NCI-H2107 treated with DMSO at 0.1 percent for 48 hours (cell line): ENCODE measurements around the gene ACACB.

Experiments
- DNase-seq: peaks from one replicate; lab custom pipeline; 2025; ENCODE audit not compliant: unreplicated experiment; lab: John Stamatoyannopoulos, UW

ACACB gene

DNA sequence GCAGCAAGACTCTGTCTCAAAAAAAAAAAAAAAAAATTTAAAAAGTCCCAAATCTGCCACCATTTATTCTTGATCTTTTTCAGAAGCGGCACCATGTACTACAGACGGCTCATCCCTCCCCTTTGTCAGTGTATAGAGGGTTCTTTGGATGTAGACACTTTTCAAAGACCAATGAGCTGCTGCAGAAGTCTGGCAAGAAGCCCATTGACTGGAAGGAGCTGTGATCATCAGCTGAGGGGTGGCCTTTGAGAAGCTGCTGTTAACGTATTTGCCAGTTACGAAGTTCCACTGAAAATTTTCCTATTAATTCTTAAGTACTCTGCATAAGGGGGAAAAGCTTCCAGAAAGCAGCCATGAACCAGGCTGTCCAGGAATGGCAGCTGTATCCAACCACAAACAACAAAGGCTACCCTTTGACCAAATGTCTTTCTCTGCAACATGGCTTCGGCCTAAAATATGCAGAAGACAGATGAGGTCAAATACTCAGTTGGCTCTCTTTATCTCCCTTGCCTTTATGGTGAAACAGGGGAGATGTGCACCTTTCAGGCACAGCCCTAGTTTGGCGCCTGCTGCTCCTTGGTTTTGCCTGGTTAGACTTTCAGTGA lies 6.5 kb upstream of the ACACB start:
- no peak for DNase-seq

DNA sequence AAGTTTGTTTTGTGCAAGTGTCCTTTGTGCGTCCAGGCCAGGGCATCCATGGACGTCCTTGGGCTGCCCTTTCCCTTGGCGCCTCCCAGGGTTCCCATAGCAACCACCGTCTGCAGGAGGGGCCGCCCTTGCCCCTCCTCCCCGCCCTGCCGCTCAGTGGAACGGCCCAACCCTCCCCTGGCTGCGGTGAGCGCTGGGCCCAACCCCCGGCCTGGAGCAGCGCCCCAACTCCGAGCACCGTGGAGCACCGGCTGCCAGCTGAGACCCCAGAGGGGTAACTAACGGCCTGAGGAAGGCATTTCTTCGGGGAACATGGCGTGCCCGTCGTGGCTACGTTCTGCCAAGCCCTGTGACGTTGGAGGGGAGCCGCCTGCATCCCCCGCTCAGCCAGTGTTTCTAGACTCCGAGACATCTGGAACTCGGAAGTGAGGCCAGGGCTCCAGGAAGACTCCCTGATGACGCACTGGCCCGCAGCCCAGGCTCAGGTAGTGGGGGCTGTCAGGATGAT lies 5.3 kb upstream of the ACACB start:
- no peak for DNase-seq

DNA sequence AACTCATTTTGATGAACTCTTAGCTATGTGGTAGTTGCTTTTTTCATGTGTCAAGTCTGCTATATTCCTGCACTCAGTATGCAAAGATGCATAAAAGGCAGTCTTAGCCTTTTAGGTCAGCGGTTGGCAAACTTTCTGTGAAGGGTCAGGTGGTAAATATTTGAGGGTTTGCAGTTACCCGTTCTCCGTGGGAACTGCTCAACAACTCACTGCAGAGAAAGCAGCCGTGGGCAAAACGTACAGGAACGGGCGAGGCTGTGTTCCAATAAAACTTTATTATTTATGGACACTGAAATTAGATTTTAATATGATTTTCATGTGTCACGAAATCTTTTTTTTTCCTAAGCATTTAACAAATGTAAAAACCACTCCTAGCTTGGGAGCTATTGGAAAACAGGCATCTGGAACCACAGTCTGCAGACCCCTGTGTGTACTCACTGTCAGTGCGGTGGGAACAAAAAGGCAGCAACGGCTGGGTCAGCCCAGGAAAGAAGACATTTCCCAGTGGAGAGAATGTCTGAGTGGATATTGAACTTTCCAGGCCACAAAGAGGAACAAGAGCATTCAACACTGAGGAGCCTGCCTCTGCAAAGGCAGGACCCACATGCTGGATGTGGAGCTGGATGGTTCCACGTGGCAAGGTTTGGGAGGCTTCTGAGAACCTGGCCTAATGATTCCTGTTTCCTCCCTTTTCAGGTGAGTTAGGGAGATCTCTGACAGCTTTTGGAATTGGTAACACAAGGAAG lies 3.5 kb upstream of the ACACB start:
- no peak for DNase-seq

DNA sequence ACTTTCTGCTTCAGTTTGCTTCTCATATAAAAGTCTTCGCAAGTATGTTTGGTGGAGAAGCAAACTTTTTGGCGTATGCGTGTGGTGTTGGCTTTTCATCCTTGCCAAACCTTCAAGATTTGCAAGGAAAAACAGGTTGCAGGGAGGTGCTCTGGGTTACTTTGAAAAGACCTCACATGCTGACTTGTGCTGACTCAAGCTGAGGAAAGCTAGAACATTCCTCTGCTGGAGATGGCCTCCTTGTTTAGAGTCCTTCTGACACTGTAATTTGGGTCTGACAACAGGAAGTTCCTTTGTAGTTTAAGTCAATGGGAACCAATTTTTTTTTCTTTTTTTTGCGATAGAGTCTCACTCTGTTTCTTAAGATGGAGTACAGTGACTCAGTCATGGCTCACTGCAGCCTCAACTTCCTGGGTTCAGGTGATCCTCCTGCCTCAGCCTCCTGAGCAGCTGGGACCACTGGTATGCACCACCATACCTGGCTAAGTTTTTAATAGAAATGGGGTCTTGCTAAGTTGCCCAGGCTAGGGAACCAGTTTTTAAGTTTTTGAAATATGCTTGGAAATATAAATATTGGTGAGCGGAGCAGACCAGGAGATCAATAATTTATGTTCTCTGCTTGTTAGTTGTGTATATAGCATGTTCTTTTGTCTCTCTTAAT lies 2.6 kb upstream of the ACACB start:
- DNase-seq = no peak

DNA sequence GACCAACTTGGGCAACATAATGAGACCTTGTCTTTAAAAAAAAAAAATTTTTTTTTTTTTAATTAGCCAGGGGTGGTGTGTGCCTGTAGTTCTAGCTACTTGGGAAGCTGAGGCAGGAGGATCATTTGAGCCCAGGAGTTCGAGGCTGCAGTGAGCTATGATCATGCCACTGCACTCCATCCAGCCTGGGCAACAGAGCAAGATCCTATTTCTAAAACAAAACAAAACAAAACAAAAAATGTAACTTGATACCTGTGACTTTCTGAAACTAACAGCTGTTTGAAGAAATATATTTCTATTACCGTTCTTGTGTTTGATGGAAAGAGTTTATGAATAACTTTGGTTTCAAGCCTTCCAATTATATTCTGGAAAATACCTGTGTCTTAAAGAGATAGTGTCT lies 1.7 kb upstream of the ACACB start:
- DNase-seq = no peak

DNA sequence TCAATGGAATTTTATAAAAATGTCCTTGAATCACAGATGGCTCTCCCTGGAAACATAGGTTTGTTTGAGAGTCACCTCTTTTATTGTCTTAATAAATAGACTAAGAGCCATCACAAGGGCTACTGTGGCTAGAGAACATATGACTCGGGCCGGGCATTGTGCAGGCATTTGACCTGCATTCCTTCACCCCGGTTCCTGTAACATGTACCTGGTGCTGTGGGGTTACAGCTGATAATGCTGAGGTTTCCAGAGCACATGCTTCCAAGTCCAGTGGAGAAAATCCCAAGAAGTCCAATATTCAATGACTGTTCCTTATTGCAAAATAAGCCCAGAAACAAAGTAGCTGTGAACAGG lies 1.0 kb upstream of the ACACB start:
- no peak for DNase-seq

DNA sequence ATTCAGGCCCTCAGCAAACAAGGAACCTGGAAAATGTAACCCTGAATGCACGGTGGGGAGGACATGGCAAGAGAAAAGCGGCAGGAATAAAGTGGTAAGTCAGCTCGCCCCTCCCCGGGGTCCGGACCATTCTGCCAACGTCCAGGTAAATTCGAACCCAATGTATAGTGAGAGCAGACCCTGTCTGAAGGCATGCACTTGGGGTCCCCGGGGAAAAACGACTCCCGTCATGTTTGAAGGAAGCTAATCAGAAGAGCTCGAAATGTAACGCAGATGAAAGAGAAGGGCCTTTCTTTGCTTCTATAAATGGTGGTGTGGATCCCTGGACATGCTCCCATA lies 193 bp downstream of the ACACB start:
- DNase-seq = no peak

DNA sequence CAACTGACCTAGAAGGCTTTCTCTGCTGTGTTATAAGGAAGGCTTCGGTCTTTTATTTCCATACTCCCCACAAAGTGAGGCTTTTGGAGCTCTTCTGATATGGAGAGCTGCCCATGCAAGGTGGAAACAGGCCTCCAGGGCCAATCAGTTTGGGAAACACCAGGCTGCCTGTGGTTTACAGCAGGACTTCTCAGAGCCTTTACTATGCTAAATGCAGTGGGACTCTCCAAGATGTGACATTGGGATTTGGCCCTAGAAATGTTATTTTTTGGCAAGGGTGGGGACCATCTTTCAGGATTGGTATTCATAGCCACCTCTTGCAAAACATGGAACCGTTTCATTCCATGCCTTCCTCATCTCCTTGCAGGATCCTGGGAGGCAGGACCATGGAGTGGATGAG lies 3.7 kb downstream of the ACACB start:
- DNase-seq = no peak

DNA sequence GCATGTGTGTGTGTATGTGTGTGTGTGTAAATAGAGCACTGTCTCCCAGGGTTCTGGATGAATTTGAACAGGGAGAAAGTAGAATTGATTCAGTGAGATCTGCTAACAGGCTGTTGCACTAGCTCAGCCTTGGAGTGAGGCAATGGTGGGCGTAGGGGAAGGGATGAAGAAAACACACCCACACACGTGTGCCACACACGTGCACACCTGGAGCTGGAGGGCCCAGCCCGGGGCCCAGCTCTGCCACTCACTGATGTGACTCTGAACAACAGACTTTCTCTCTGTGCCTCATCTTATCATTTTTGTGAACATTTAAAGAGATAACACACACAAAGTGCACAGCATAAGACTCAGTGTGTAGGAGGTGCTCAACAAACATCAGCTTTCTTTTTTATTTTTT lies 4.2 kb downstream of the ACACB start:
- DNase-seq = no peak

DNA sequence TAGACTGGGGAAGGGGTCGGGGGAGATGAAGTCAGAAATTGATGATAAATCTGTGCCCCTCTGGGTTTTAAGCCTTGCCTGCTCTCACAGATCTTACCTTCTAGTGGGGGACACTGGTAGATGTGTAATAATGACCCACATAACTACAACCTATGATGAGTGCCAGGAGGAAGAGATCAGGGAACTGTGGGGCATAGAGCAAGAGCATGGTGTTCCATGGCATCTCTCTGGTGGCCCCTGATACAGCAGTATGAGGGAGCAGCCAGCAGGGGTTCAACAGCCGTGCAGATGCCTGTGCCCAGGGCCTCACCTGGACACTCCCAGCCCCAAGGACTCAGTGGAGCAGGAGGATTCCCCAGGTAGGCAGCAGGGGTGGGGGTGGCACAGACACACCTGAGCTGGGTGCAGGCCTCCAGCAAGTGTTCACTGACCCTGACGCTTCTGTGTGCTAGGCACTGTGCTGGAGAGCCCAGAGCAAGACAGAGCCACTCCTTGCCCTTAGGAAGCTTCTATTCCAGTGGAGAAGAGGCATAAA lies 5.0 kb downstream of the ACACB start:
- DNase-seq = no peak

DNA sequence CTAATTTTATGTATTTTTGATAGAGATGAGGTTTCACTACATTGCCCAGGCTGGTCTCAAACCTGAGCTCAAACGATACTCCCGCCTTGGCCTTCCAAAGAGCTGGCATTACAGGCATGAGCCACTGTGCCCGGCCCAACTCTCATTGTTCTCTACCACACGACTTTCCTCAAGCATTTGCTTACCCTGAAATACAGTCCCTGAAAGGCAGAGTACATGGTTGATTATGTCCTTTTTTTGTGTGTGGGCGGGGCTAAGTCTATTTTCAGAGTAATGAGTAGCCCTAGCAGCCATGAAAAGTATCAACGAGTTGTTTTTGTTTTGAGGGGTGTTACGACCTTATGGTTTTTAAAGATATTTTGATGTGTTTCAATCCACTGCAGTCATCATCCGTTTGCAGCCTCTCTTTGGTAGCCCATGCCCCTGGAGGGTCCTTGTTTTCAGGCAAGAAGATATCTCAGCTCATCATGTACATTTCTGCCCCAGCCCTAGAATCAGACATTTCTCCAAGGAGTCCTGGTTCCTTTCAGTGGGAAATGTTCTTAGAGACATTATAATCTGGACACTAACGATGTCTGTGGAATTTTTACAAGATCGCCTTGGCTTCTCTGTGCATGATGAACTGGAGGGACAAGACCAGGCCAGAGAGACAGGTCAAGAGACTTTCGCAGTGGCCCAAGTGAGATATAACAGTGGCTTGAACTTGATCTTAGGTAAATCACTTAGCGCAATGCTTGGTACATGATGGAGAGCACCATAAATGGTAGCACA lies 8.7 kb downstream of the ACACB start:
- no peak for DNase-seq

DNA sequence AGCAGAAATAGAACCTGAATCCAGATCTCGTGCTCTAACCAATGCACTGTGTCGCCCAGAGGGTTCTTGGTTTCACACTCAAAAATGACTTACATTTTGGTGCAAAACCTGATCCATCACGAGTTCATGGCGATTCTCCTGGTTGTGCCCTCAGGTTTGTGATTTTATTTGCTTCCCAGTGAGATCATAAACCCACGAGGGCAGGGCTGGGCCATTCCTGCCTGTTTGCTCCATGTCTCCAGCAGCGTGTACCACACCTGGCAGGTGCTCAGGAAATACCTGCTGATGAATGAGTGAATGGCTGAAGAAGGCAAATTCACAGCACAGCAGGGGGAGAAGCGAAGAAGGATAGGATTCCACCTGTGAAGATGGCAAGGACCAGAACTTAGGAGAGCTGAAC lies 9.4 kb downstream of the ACACB start:
- DNase-seq = no peak

DNA sequence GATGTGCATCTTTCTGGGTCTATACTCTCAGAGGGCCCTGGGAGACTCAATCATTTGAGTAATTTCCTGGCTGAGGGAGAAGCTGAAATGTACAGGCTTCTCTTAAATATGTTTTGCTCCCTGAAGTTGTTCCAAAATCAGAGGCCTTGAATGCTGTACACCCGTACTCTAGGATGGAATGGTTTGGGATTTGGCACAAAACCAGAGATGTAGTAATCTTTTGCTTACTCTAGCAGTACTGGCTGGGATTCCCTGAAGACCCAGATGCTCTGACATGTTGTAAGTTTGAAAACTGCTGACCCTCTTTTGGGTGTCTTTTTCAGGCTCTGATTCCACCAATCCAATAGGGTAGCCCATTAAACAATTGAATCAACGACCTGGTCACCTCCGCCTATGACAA lies 10.4 kb downstream of the ACACB start:
- DNase-seq = no peak

DNA sequence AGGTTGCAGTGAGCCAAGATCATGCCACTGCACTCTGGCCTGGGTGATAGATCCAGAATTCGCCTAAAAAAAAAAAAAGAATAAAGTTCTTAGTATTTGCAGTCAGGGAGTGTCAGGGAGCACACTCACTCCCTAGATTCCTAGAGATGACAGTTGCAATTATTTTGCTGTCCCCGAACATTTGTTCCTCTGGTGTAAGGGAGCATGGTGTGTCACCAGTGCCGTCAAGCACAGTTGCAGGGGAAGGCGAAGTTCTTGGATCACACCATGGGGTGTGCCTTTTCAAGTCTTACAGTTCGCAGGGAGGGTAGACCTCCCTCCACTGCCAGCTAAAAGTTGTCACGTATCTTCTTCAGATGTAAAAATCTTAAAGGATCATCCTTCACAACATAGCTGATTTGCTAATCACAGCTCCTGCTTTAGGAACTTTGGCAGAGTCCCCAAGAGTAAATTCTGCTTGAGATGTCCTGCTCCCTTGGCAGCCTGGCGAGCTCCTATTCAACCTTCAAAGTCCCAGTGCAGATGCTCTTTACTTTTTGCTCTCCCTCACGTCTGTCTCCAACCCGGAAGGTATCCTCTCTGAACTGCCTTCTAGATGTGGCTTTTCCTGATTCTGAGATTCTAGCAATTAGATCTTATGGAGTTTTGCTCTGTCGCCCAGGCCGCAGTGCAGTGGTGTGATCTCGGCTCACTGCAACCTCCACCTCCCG lies 11.3 kb downstream of the ACACB start:
- DNase-seq = no peak

DNA sequence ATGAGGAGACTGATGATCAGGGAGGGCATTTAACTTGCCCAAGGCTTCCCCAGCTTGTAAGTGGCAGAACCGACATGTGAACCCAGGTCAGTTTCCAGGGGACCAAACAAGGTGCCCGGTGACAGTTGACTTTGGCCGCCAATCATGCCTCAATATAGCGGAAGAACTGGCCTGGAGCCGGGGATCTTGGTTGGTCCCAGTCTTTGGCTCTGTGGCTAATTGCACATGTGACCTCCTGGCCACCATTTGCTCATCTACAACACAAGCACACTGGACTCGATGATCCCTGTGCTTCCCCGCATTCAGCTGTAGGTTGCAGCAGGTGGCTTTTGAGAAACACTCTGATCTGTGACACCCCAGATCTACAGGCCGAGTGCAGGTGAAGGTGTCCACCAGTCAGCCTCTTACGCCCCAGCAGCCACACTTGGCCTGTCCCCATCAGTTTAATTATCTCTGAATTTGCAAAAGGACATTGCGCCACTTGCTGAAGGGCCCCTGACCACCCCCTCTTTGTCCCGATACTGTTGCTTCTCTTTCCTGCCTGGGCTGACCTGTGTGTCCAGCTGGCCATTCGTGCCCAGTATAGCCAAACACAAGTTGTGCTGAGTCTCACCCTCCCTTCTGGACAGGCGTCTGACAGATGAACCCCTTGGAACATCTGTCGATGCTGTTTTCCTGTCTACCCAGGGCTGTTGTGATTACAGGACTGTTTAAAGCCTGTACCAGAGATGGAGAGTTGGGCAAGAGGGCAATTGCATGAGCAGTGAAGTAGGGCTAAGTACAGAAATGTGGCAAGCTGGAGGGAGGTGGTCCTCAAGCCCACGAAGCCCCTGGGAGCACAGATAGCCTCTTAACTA lies 14.1 kb downstream of the ACACB start:
- DNase-seq = no peak

DNA sequence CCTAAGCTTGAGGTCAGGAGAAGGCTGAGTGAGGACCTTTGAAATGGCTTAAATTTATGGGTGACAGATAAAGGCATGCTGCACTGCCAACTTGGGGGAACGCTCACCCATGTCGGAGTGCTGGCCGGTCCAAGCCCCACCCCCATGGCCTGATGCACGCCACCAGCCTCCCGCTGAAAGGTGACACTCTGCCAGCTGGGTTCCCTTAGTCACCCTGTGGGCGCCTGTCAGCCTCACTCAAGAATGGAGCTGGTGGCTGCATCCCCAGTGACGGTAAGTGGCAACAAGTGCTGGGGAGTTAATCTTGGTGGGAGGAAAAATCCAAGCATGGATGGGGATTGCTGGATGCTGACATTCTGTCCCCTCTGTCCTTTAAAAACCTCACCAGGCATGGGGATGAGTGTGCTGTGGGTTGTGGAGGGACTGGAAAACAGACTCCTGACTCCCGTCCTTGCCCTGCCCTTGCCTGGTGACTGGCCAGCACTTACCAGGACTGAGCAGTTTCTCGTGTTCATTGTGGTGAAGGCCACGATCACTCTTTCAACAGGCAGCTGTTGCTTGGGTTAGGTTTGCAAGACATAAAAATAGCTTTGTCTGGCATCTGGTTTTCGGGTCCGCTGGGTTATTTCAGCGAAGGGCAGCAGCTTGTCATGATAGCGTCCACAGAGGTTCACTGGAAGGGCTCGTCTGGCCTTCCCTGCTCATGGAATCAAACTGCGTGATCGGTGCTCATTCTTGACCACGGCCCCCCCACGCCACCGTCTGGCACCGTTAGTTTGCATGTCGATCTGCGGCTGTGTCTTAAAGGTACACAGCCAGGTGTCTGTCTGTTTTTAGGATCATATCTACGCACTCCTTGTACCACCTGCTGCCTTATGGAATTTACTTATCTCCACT lies 15.0 kb downstream of the ACACB start:
- peak; percentile 26 for DNase-seq

DNA sequence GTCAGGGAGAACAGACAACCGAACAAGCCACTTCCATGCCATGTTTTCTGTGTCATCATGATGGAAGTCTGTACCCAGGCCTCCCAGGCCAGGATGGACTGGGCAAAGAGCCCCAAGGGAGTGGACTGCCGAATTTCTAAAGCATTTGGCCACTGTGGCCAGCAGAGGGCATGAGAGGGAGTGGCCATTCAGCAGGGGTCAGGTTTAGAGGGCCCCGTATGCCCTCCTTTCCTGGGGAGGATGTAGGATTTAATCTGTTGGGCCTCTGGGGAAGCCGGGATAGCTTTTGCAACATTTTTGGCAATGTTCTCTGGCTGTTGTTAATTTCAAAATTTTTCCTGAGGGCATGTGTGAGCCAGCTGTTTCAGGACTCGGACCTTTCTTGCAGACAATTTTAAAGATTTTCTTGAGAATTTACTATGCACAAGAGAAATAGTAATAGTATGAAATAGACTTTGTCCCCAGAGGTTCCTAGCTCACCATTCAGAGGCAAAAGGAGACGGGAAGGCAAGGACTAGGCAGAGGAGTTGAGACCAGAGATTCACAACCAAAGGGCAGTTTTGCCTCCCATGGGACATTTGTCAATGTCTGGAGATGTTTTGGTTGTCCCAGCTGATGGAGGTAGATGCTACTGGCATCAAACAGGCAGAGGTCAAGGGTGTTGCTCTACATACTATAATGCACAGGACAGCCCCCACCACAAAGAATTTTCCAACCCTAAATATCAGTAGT lies 18.0 kb downstream of the ACACB start:
- no peak for DNase-seq

DNA sequence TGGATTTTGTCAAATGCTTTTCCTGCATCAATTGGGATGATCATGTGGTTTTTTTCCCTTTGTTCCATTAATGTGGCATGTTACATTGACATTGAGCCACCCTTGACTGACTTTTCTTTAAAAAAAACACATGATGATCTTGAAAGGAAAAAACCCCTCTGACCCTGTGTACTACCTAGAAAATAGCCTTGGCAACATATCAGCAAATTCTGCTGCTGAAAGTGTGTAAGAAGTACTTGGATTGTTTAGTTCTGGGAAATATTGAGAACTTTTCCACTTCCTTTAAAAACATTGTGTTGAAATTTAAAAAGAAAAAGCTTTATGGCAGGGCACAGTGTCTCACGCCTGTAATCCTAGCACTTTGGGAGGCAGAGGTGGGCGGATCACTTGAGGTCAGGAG lies 20.7 kb downstream of the ACACB start:
- no peak for DNase-seq
